GM21737 (cell line): ENCODE data around the gene ZDHHC8.

ENCODE experiments used
- ATAC-seq: cut with Tn5 transposase; IDR thresholded peaks from one replicate; pipeline ENCODE4 v1.9.1; 2021; ENCODE audit warnings: mild to moderate bottlenecking, moderate library complexity; ENCODE audit not compliant: unreplicated experiment

ZDHHC8 gene

DNA sequence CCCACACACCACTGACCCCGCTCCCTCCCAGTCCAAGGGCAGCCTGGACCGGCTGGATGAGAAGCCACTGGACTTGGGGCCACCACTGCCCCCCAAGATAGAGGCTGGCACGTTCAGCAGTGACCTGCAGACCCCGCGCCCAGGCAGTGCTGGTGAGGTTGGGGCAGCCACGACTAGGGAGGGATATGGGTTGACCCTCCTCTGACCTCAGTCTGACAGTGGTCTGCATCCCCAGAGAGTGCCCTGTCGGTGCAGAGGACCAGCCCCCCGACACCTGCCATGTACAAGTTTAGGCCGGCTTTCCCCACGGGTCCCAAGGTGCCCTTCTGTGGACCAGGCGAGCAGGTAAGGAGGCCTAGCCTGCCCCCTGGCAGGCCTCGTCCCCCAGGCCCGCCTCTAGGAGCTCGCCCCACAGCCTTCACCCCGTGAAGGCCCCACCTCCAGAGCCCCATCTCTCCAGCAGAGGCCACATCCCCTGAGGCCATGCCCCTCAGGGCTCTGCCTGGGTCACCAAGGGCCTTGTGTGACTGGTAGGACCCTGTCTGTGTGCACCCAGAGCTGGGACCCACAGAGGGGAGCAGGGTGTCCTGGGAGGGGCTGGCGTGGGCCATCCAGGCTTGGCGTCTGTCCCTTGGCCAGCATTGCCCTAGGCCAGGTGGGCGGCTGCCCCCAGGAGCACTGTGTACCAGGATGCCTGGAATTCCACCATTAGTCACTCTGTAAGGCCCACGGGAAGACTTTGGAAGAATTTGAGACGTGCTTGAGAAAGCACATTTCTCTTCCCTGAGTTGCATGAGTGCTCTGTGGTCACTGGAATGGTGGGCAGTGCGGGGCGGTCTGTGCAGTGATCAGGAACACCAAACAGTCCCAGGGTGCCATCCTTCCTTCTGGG lies 9.8 kb downstream of the ZDHHC8 start:
- no peak for ATAC-seq

DNA sequence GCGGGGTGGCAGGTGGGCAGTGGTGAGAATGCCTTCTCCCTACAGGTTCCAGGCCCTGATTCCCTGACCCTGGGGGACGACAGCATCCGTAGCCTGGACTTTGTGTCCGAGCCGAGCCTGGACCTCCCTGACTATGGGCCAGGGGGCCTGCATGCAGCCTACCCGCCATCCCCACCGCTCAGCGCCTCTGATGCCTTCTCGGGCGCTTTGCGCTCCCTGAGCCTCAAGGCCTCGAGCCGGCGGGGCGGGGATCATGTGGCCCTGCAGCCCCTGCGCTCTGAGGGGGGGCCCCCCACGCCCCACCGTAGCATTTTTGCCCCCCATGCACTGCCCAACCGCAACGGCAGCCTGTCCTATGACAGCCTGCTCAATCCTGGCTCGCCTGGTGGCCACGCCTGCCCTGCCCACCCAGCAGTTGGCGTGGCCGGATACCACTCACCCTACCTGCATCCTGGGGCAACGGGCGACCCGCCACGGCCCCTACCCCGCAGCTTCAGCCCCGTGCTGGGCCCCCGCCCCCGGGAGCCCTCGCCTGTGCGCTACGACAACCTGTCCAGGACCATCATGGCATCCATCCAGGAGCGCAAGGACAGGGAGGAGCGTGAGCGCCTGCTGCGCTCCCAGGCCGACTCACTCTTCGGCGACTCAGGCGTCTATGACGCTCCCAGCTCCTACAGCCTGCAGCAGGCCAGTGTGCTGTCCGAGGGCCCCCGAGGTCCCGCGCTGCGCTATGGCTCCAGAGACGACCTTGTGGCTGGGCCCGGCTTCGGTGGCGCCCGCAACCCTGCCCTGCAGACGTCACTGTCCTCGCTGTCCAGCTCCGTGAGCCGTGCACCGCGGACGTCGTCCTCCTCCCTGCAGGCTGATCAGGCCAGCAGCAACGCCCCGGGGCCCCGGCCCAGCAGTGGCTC lies 11.4 kb downstream of the ZDHHC8 start:
- no peak for ATAC-seq

DNA sequence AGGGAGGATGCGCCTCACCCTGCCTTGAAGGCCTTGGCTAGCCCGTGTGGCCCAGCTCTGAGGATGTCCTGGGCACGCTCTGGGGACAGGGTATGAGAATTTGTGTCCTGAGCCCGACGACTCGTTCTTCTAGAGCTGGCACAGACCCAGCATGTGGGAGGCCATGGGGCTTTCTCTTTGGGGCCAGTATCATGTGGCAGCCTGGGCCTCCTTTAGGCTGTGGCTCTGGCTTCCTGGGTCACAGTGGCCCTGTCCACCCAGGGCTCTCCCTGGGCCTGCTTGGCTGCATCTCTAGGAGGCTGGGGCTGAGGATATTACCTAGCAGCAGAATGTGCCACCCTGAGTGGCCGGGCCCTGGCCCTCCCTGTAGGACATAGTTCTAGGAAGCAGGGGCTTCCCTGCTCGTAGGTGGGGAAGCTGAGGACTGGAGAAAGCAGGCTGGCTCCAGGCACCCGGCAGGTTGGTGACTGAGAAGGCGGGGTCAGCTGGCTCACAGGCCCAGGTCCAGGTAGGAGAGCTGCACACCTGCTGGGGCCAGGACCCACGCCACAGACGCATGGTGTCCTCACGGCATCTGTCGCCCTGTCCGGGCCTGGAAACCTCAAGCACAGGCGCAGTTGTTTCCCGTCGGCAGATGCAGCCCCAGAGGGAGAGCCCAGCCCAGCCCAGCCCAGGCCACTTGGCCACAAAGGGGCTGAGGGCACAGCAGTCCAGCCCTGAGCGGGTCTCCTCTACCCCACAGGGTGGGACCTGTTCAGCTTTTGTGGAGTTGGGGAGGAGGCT lies 12.5 kb downstream of the ZDHHC8 start:
- no peak for ATAC-seq

DNA sequence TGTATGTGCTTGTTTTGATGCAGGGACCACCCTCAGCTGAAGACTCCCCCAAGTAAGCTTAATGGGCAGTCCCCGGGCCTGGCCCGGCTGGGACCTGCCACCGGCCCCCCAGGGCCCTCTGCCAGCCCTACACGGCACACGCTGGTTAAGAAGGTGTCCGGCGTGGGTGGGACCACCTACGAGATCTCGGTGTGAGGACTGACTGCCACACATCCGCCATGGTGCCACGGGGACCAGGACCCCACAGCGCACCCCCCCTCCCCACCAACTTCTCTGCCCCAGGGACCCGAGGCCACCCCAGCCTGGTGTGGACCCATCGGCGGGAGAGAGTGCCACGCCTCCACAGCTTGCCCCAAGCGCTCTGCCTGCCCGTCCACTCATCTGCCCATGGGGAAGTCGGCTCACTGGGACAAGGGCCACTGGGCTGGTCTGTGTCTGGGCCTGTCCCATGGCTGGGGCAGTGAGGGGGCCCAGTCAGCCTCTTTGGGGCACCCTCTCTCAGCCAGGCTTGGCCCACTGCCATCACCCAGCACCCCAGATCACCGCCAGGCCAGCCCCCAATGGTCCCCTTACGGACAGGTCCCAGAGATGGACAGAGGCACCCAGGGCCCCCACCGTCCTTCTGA lies 13.7 kb downstream of the ZDHHC8 start:
- ATAC-seq, result no peak

DNA sequence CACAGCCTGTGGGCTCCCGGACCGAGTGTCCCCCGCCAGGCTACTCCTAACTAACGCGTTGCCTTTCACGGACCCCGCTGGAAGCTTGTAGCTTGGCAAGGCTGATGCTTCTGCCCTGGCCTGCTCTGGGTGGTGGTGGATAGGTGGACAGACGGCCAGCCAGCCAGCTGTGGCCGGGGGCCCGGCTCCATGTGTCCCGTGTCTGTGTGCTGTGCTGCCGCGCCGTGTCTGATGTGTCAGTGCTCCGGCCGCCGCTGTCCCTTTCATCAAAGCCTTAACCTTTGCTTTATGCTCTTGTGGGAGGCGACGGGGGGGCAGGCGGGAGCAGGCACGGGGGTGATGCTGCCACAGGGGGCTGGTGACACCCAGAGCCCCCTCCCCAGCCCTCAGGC lies 14.2 kb downstream of the ZDHHC8 start:
- ATAC-seq, result no peak

DNA sequence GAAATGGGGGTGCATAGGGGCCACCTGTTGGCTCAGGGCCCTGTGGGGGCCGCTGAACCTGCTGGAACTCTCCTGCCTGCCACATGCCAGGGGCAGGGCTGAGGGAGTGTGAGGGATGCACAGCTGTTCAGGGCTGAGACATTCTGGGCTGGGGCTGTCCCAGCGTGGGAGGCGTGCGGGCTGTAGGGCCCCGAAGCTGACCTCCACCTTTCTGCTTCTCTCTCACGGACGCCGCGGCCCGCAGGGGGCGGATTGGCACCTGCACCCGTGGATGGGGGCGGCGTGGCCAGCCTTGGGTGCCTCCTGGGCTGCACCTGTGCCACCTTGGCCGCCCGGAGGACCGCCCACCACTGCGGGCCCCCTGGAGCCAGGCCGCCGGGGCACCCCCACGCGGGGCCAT lies 15.2 kb downstream of the ZDHHC8 start:
- ATAC-seq, result no peak

DNA sequence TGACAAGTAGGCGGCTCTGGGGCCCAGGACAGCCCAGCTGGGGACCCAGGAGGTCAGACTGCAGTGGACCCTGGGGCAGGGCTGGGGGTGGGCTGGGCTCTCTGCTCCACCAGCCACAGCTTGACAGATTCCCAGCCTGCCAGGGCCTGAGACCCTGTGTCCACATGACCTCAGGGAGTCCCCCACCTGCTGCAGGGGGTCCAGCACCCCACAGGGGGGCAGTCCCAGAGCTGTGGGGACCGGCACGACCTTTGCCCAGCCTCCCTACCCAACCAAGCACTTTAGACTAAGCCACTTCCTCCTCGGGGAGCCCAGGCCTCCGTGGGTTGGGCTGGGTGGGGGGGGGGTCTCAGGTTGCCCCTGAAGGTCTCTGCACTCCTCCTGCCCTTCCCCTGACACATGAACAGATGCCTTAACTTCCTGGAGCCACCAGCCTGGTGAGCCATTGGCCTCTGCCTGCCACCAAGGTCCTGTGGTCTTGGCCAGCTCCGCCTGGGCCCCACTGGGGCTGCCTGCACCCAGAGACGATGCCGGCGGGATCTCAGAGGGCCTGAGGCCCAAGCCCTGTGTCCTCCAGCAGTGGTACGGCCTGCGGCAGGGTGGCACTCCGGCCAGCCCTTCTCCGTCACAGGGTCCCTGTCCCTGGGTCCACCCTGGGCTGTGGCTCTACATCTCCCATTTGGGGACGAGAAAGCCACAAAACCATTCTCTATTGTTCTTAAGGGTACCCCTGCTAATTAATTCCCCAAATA lies 15.8 kb downstream of the ZDHHC8 start:
- ATAC-seq, result no peak

DNA sequence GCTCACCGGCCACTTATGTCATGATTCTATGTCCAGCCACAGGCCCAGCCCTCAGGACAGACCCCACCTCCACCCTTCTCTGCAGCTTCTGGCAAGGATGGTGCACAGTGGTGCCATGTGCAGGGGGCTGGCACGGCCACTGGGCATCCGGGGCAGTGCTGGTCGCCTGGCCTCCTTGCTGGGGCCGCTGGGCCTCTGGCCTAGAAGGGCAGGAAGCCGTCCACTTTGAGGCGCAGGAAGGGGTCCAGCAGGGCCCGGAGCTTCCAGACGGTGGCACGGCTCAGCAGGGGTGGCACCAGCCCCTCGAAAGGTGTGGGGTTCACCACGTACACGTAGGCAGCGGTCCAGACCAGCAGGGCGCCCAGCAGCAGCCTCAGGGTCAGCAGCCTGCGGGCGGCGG lies 16.8 kb downstream of the ZDHHC8 start:
- no peak for ATAC-seq

DNA sequence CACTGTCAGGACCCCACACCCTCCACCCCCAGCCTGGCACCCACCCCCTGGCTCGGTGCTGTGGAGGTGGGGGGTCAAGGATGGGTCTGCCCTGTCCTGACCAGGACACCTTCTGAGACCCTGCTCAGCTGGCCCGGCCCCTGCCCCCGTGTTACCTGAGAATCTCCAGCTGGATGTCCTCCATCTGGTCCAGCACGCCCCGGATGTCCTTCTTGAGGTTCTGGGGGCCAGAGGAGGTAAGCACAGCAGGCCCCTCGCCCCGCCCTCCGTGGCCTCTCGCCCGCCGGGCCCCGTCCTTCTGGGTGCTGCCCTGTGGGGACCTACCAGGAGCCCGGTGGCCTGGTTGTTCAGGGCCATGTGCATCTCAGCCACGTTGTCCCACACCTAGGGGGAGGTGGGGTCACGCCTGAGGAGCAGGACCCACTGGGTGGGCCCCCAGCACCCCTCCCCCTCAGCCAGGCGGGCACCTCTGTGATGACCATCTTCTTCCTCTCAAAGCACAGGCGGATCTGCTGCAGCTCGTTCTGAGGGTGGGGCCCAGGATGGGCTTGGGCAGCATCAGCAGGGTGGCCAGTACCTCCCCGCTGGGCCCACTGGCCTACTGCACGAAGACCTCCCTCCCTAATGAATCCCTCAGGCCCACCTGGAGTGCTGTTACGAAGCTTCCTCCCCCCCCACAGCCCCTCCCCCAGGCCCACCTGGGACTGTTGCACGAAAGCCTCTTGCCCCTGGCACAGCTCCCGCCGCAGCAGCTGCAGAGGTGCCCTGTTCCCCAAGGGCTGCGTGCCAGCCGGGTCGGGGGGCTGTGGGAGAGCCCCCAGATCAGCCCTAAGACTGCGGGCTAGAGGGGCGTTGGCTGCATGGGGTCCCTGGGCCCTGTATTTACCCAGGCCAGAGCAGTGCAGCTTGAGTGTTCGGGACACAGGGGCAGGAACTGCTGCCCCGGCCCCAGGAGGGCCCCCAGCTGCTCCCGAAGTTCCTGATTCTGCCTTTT lies 17.9 kb downstream of the ZDHHC8 start:
- no peak for ATAC-seq

DNA sequence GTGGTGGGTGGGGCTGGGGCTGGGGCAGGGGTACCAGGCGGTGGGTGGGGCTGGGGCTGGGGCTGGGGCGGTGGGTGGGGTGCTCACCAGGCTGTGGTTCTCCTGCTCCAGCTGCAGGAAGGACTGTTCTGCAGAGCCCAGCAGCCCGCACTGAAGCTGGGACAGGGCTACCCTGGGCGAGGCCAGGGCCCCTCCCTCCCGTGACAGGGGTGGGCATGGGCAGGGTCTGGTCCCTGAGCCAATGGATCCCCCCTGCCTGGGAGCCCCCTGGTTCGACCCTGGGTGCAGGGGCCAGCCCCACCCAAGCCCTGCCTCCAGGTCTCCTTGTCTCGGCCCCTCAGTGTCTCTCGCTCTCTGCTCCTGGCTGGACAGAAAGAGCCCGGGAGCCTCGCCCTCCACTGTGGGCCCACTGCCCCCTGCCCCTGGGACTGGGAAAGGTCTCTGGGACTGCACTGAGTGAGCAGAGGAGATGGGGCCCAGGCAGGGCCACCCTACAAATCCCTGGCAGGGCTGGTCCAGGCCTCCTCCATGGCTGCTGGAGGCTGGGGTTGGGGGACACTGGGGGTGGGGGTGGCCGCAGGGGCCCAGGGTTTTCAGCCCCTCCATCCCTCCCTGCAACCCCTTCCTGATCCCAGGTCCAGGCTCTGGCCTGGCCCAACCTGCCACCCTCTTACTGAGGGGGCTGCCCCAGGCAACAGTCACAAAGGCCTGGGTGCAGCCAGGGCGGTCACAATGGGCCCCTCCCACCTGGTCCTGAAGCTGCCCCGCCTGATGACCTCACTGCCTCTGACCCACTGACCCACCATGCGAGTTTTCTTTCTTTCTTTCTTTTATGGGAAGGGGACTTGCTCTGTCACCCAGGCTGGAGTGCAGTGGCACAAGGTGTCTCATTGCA lies 19.0 kb downstream of the ZDHHC8 start, which contains the start of gene CCDC188:
CCDC188 (minus strand) TSS at position 675 of the 895 bp plus-strand sequence; CDS start at position 606, 69 bp downstream.
- no peak for ATAC-seq

DNA sequence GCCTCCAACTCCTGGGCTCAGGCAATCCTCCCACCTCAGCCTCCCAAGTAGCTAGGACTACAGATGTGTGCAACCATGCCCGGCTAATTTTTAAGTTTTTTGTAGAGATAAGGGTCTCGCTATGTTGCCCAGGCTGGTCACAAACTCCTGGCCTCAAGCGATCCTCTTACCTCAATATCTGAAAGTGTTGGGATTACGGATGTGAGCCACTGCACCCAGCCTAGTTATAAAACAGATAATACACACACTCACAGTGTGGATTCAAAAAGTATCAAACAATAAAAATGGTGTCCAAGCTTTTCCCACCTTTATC lies 19.6 kb downstream of the ZDHHC8 start:
- ATAC-seq, result no peak

DNA sequence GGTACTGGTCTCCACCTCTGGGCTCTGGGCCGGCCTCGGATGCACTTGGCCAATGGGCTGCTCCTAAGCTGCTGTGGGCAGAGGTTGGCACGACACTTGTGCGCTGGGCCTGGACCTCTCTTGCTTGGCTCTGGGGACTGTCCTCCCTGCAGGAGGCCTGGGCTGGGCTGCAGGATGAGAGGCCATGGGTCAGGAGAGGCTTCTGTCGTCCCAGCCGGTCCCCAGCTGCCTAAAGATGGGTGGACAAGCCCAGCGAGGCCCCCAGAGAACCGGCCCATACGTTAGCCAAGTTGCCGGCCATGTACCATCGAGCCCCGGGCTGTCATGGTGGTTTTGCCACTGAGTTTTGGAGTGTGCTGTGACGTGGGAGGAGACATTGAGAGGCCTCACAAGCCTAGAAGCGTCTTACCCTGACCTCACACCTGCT lies 20.9 kb downstream of the ZDHHC8 start:
- no peak for ATAC-seq

DNA sequence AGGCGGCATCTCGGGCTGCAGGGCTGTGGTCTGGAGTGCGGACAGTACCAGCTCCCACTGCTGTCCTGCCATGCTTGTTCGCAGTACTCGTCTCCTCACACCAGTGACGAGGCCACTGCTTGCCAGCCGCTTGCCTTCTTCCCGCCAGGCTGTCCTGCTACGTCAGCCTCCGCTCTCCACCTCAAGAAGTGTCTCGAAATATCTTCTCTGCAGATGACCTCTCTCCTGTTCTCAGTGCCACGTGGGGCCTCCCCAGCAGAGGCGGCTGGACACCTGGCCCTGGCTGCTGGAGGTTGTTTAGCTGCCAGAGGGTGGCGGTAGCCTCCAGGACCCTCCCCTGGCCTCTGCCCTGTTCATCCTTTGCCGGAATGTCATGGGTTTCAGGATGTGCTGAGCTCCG lies 22.3 kb downstream of the ZDHHC8 start:
- no peak for ATAC-seq

DNA sequence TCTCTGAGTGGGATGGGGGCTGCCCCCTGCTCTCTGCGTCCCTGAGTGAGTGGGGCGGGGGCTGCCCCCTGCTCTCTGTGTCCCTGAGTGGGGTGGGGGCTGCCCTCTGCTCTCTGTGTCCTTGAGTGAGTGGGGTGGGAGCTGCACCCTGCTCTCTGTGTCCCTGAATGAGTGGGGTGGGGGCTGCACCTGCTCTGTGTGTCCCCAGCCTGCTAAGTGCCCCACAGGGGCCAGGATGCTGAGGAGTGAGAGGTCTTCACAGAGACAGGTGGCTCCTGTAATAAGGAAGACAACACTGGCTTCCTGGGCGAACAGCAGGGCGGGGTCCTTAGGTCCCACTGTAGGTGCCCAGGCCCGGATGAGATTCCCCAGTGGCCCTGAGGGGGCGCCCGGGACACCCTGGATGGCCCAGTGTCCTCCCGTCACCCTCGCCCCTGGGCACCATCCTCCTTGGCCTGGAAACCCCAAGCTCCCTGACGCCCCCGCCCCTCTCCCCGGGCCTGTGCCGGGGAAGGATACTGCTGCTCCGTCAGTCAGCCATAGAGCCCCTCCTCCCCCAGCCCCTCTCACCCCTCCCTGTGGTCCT lies 23.1 kb downstream of the ZDHHC8 start:
- no peak for ATAC-seq

DNA sequence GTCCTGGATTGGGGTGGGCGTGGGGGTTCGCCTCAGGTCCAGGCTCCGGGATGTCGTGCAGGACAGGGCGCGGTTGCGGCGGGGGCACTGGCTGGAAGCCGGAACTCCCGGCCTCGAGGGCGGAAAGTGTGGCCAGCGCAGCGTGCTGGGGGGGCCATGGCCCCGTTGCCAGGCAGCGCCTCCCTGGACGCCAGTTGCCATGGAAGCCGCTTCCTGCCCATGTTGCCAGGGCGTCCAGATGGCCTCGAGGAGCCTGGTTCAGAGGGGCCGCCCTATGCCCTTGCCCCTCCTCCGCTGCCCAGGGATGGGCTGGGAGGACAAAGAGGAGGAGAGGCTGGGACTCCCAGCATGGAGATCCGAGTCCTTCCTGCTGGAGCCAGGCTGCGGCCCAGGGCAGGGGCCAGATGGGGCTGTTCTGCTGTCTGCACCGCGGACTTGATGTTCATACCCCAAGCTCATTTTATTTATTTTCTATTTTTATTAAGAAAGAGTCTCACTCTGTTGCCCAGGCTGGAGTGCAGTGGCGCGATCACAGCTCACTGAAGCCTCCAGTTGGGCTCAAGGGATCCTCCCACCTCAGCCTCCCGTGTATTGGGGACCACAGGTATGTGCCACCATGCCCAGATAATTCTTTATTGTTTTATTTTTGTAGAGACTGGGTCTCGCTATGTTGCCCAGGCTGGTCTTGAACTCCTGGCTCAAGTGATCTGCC lies 23.9 kb downstream of the ZDHHC8 start:
- ATAC-seq, result no peak

DNA sequence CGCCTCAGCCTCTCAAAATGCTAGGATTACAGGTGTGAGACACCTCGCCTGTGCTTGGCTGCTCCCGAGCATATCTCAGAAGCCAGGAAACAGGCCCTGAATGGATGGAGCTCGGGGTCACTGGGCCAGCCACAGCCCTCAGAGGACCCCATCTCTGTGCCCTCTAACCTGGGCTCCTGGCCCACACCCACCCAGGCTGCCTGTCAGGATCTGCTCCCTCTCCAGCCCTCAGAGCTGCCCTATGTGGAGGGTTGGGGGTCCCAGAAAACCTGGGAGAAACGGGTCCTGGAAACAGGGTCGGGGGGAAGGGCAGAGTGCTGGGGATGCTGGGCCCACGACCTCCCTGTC lies 24.4 kb downstream of the ZDHHC8 start:
- ATAC-seq, result no peak
